Bronchial epithelial cell (primary cell): ENCODE results near the gene SUCLA2. TPM values are rescaled to one million over a fixed set of nuclear protein-coding genes. Genes with fewer than 3 reads are reported as not detected.
"Not testable (repeated sequence)": the region's sequence is repeated elsewhere in the genome, so short reads cannot be mapped to it uniquely, and the experiment has no call there.

Experiments used
- DNase-seq: peaks from one replicate; pipeline ENCODE4 v3.0.0-alpha.2; 2010; ENCODE audit warnings: low read depth
- FAIRE-seq: peaks from 2 replicates; lab custom pipeline; 2011; peaks lifted over from hg19 to GRCh38; lab: Jason Lieb, UNC
- H3K27me3 ChIP-seq: 2 replicates; pipeline ENCODE4 v1.5.1; 2011; ENCODE audit warnings: low read length; ENCODE audit not compliant: control insufficient read depth, insufficient read depth
- H3K36me3 ChIP-seq: 2 replicates; pipeline ENCODE4 v1.5.1; 2011; ENCODE audit warnings: low read length; ENCODE audit not compliant: control insufficient read depth, insufficient read depth
- H3K4me3 ChIP-seq: 2 replicates; pipeline ENCODE4 v1.5.1; 2011; ENCODE audit warnings: mild to moderate bottlenecking, low read depth, low read length, control low read depth
- total RNA-seq: library from RNA; depleted of rRNA; stranded (reverse); fragments of >200 nt; gene quantifications from 2 replicates; pipeline ENCODE4 v1.2.1, GENCODE V29; 2014
- TF ChIP-seq, protein P1 (sequence below): IDR thresholded peaks from 2 replicates; pipeline ENCODE4 v1.5.1; 2011; ENCODE audit warnings: mild to moderate bottlenecking, moderate library complexity, low read length, control low read depth, inconsistent platforms; ENCODE audit not compliant: insufficient read depth, severe bottlenecking

SUCLA2 gene
- total RNA-seq, 1 donor from 2014 or later, result 57.4 TPM

- Histone ChIP-seq H3K27me3 (no peaks in the 10 kb centered on the region), H3K4me3 (no peak overlapping the region), H3K36me3 (peaks cover 2% of the 10 kb centered on the region)
- TF ChIP-seq, protein P1, sequence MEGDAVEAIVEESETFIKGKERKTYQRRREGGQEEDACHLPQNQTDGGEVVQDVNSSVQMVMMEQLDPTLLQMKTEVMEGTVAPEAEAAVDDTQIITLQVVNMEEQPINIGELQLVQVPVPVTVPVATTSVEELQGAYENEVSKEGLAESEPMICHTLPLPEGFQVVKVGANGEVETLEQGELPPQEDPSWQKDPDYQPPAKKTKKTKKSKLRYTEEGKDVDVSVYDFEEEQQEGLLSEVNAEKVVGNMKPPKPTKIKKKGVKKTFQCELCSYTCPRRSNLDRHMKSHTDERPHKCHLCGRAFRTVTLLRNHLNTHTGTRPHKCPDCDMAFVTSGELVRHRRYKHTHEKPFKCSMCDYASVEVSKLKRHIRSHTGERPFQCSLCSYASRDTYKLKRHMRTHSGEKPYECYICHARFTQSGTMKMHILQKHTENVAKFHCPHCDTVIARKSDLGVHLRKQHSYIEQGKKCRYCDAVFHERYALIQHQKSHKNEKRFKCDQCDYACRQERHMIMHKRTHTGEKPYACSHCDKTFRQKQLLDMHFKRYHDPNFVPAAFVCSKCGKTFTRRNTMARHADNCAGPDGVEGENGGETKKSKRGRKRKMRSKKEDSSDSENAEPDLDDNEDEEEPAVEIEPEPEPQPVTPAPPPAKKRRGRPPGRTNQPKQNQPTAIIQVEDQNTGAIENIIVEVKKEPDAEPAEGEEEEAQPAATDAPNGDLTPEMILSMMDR, result no peak
- no peak for FAIRE-seq
- no peak for DNase-seq
These were observed 41.4 kb downstream of the SUCLA2 start for GRCh38 chr13:47959468-47960247.

GRCh38 chr13:47957073-47957472, 44.0 kb downstream of the SUCLA2 start:
- FAIRE-seq (no peak), DNase-seq (no peak)
- Histone ChIP-seq H3K4me3 (no peak overlapping the region), H3K27me3 (no peaks in the 10 kb centered on the region), H3K36me3 (peaks cover 2% of the 10 kb centered on the region)
- TF ChIP-seq, protein P1, result no peak

- Histone ChIP-seq H3K27me3 (no peaks in the 10 kb centered on the region), H3K4me3 (no peak overlapping the region), H3K36me3 (peaks cover 2% of the 10 kb centered on the region)
- TF ChIP-seq, protein P1, result no peak
- DNase-seq (no peak), FAIRE-seq (no peak)
These were observed 45.2 kb downstream of the SUCLA2 start for GRCh38 chr13:47955836-47956235.

GRCh38 chr13:47949799-47950198, 51.3 kb downstream of the SUCLA2 start:
- FAIRE-seq (no peak), DNase-seq (no peak)
- TF ChIP-seq, protein P1, result no peak
- H3K4me3 ChIP-seq, result no peak overlapping the region
- H3K36me3 ChIP-seq, result peaks cover 1% of the 10 kb centered on the region
- H3K27me3 ChIP-seq, result no peaks in the 10 kb centered on the region

DNA sequence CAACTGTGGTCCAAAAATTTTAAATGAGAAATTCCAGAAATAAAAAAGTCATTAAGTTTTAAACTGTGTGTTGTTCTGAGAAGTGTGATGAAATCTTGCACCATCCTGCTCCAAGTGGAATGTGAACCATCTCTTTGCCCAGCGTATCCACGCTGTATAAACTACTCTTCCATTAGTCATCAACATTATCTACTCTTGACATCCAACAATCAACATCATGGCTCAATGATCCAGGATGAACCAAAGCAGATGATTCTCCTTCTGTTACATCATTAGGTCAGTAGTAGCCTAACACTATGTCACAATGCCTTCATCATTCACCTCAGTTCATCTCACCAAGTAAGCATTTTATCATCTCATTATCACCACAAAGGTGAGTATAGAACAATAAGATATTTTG, 55.3 kb downstream of the SUCLA2 start:
- FAIRE-seq, result no peak

GRCh38 chr13:47945146-47945545, 55.9 kb downstream of the SUCLA2 start:
- not testable (repeated sequence) for H3K27me3 ChIP-seq, H3K36me3 ChIP-seq

More for the DNA sequence above, 55.3 kb downstream of the SUCLA2 start:
- Histone ChIP-seq H3K4me3 (no peak overlapping the region), H3K27me3 (no peaks in the 10 kb centered on the region), H3K36me3 (peaks cover 1% of the 10 kb centered on the region)
- TF ChIP-seq, protein P1, result no peak
- peak; percentile 8 for DNase-seq

More at GRCh38 chr13:47945146-47945545, 55.9 kb downstream of the SUCLA2 start:
- H3K4me3 ChIP-seq, DNase-seq, FAIRE-seq: not testable (repeated sequence)
